HG02938 (cell line): ENCODE results near the gene FLYWCH1.
"Not testable (repeated sequence)": the region's sequence is repeated elsewhere in the genome, so short reads cannot be mapped to it uniquely, and the experiment has no call there.

Source experiments
- ATAC-seq: cut with Tn5 transposase; IDR thresholded peaks from one replicate; pipeline ENCODE4 v1.9.1; 2021; ENCODE audit warnings: mild to moderate bottlenecking, moderate library complexity; ENCODE audit not compliant: unreplicated experiment

Gene FLYWCH1

GRCh38 chr16:2899564-2900072, 12.1 kb upstream of the FLYWCH1 start:
- ATAC-seq, result no peak

GRCh38 chr16:2900526-2901075, 11.1 kb upstream of the FLYWCH1 start:
- ATAC-seq, result no peak

GRCh38 chr16:2902337-2903130, 9.2 kb upstream of the FLYWCH1 start:
- no peak for ATAC-seq

GRCh38 chr16:2904100-2904921, 7.4 kb upstream of the FLYWCH1 start:
- ATAC-seq, result peak; percentile 41

- ATAC-seq, result no peak
Measured at GRCh38 chr16:2904922-2905240, 6.8 kb upstream of the FLYWCH1 start.

- ATAC-seq, result peak; percentile 68
Measured at GRCh38 chr16:2905241-2905987, 6.3 kb upstream of the FLYWCH1 start.

GRCh38 chr16:2905988-2906387, 5.7 kb upstream of the FLYWCH1 start:
- ATAC-seq, result no peak

GRCh38 chr16:2907084-2907753, 4.5 kb upstream of the FLYWCH1 start:
- ATAC-seq, result not testable (repeated sequence)

- no peak for ATAC-seq
Measured at GRCh38 chr16:2910441-2910969, 1.2 kb upstream of the FLYWCH1 start.

GRCh38 chr16:2912330-2913199, 834 bp downstream of the FLYWCH1 start:
- no peak for ATAC-seq

- ATAC-seq, result no peak
Measured at GRCh38 chr16:2913603-2914002, 1.9 kb downstream of the FLYWCH1 start.

GRCh38 chr16:2914233-2914632, 2.5 kb downstream of the FLYWCH1 start:
- ATAC-seq, result no peak

- no peak for ATAC-seq
Measured at GRCh38 chr16:2915196-2915929, 3.6 kb downstream of the FLYWCH1 start.

GRCh38 chr16:2919511-2920255, 8.0 kb downstream of the FLYWCH1 start:
- no peak for ATAC-seq

- no peak for ATAC-seq
Measured at GRCh38 chr16:2923481-2923880, 11.8 kb downstream of the FLYWCH1 start.

GRCh38 chr16:2924901-2925755, 13.4 kb downstream of the FLYWCH1 start:
- no peak for ATAC-seq
